Stimulated activated CD4-positive, alpha-beta T cell treated with anti-CD3 and anti-CD28 coated beads, TNF-alpha, amount 100 ng/mL, for 48 hours (primary cell): ENCODE results near the gene ZNF629.

Experiments used
- DNase-seq, 3 donors: peaks; one replicate each; pipeline ENCODE4 v3.0.0-alpha.2; 2020; ENCODE audit warnings: low read depth in 3 of 3

The ZNF629 gene

DNA sequence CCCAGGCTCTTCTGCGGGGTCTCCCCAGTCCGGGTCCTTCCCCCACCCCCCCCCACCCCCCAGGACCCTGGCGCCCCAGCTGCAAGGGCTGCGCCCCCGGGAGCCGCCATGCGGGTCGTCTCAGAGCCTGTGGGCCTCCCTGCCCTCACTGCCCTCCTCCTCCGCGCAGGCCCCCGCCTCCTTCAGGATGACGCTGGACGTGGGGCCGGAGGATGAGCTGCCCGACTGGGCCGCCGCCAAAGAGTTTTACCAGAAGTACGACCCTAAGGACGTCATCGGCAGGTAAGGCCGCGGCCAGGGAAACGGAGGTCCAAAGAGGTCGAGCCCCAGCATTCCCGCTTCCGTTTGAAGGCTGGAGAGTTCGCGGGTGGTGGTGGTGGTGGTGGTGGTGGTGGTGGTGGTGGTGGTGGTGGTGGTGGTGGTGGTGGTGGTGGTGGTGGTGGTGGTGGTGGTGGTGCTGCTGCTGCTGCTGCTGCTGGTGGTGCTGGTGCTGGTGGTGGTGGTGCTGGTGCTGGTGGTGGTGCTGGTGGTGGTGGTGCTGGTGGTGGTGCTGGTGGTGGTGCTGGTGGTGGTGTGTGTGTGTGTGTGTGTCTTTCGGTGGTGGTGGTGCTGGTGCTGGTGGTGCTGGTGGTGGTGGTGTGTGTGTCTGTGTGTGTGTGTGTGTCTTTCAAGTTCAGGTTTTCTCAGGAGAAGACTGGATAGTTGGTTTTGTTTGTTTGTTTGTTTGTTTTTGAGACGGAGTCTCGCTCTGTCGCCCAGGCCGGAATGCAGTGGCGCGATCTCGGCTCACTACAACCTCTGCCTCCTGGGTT lies 38.2 kb downstream of the ZNF629 start:
- no peak for DNase-seq

DNA sequence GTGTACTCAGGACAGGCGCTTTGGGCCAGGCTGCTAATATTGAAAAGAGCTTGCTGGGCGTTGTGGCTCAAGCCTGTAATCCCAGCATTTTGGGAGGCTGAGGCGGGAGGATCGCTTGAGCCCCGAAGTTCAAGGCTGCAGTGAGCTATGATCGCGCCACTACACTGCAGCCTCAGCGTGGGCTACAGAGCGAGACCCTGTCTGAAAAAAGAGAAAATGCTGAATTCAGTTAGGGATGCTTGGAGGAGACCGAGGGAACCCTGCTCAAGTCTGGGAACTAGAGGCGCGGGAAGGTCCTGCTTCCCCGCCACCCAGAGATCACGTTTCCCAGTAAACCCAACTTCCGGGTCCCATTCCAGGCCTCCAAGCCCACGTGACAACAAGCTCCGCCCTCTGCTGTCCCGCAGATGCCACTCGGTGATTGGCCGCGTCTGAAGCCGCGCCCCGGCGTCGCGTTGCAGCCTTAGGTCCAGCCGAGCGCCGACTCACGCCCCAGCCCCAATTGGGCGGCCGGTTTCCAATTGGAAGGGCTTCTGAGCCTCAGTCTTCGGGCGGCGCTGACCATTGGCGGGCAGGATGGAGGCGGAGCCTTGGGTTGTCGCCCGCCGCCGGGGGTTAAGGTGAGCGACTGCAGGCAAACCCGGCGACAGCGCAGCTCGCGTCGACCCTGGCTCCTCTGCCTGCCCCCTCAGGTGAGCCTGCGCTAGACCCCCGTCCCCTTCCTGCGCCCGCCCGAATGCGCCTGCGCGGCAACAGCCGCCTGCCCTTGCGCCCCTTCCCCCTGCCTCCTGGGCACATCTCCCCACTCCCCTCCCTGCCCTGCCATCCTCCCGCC lies 39.0 kb downstream of the ZNF629 start, which contains the start of gene PHKG2:
Gene PHKG2, plus strand, starts transcription at position 627 of the 835 bp plus-strand sequence. CDS start 396 bp downstream, outside the sequence.
- peak; percentile 95 to 96 (median 95) for DNase-seq

DNA sequence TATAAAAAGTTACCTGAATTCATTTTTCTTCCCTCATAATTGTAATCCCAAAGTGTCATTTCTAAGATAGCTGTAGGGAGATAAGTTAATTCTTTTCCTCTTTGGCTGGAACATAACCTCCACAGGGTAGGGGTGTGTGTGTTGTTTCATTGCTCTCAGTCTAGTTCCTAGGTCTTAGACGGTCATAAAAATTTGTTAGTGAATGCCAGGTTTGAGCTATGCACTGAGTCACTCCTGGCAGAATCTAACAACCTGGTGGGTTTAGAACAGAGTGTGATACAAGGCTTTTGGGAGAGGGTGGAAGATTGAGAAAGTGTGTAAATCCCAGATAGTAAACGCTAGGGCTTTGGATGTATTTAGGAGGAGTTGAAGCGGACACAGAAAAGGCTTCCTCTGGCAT lies 39.7 kb downstream of the ZNF629 start:
- DNase-seq, result no peak

DNA sequence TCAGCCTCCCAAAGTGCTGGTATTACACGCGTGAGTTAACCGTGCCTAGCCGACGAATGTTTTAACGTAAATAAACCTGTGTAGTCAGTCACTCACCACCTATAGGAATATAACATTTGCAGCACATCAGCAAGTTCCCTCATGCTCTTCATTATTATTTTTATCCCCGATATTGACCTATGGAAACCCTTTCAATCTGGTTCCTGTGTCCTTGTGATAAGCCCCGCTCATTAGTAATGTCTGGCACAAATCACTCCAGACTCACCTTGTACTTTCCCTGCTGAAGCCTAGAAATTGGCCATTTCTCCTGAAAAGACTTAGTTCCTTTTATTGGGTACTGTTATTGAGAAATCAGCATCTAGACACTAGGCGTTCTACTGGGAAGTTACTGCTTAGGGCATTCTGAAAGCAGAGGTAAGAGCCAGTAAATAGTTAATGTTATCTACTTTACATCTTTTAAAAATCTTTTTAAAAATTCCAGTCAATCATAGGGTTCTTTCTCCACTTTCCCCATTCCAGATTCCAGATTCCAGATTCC lies 40.3 kb downstream of the ZNF629 start:
- no peak for DNase-seq

DNA sequence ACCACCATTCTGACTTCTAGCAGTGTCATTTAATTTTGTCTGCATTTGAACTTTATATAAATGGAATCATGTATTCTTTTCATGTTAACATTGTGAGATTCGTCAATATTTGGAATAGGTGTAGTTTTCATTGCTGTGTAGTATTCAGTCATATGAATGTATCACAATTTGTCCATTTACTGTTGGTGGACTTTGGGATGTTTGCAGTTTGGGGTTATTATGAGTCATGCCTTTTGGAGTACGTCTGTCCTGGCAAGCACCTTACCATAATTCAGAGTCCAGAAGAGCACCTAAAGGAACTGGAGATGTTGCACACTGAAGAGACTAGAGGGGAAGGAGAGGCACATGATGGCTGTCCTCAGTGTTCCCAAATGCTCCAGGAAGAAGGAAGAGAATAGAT lies 41.9 kb downstream of the ZNF629 start:
- DNase-seq, result no peak

DNA sequence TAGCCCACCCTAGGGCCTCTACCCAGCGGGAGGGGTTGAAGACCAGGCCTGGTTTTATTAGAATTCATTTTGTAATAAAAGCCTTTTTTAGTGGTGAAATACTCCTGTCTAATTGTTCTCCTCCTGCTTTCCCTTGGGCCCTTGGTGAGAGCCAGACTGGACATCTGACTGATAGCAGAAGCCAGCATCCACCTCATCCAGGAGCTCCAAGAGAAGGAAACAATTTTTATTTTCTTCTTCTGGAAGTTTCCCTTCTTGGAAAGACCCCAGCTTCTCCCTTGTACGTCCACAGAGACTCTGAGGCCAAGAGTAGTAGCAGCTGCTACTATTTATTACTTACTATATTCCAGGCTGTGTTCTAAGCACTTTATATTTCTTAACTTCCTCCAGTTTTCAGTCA lies 42.8 kb downstream of the ZNF629 start:
- DNase-seq, result no peak

DNA sequence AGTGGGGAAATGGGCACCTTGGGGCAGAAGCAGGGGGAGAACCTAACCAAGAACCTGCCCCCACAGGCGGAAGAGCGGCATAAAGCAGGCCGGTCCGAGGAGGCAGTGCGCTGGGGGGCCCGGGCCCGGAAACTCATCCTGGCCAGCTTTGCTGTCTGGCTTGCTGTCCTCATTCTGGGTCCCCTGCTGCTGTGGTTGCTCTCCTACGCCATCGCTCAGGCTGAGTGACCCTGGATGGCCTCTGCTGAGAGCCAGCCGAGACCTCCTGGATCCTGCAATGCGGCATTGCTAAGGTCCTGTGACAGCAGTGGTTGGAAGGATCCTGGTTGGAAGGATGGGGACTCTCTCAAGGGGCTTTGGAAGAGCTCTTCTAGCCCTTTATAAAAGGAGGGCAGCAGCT lies 43.3 kb downstream of the ZNF629 start:
- no peak for DNase-seq

DNA sequence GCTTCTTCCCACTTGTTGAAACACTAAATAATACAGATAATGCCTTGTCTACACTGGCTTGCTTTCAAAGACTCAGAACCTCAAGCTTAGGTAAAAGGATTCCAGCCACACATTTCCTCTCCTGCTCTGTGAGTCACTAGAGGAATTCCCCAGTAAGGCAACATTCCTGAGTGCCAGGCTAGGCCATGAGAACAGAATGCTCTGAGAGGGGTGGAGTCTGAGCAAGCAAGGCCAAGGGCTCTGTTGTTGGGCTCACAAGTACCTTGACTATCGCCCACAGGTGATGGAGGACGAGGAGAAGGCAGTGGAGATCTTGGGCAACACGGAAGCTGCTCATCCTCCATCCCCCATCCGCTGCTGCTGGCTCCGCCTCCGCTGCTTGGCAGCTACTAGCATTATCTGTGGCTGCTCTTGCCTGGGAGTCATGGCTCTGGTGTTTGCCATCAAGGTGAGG lies 45.5 kb downstream of the ZNF629 start:
- no peak for DNase-seq

DNA sequence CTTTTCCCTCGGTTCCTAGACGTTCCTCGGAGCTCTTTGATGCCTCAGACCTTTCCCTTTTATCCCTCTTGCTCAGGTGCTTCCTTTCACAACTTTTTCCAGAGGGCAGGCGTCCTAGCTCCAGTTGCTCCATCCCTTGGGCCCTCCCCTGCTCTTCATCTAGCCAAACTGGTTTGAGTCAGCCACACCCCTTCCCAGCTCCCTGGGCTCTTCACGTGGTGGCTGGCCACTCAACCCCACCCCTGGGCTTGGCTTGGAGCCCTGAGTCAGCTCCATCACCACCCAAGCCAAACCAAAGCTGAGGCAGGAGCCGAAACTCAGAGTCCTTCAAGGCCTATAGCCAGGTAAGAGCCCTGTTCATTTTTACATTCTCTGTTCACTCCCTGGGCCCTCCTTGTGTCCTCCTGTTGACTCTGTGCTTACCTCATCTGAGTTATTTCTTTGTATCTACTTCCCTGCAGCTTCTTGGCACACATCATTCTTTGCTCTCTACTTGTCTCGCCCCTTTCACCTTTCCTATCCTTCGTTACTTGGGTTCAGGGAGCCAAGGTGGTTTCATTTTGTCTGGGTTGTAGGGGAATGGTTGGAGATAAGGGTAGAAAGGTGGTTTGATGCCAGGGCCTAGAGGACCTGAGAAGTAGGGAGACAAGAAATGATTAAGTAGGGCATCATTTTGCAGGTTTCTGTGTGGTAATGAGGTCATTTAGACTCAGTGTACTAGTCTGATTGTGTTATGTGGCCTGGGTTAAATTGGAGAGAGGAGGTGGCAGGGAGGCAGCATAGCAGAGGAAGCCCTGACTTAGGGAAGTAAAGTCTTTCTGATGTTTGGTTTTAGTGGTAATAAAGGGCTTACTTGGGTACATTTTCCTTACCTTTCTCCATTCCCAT lies 46.4 kb downstream of the ZNF629 start:
- no peak for DNase-seq

DNA sequence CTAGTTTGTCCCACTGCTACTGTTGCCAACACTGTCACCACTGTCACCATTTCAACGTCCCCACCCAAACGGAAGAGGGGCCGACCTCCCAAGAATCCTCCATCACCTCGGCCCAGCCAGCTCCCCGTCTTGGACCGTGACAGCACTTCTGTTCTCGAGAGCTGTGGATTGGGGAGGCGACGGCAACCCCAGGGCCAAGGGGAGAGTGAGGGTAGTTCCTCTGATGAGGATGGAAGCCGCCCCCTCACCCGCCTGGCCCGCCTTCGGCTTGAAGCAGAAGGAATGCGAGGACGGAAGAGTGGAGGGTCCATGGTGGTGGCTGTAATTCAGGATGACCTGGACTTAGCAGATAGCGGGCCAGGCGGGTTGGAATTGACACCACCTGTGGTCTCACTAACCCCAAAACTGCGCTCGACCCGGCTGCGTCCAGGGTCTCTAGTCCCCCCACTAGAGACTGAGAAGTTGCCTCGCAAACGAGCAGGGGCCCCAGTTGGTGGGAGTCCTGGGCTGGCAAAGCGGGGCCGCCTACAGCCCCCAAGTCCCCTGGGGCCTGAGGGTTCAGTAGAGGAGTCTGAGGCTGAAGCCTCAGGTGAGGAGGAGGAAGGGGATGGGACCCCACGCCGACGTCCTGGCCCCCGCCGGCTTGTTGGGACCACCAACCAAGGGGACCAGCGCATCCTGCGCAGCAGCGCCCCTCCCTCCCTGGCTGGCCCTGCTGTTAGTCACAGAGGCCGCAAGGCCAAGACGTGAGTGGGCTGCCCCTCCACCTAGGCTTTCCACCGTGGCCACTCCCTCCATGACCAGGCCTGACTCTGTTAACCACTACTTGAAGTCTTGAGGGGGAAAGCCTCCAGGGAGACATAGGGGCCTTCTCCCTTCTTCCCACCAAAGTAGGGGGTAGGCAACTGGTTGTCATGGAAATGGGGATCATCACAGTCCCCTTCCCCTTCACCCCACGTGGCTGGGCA lies 47.7 kb downstream of the ZNF629 start:
- DNase-seq, result no peak

DNA sequence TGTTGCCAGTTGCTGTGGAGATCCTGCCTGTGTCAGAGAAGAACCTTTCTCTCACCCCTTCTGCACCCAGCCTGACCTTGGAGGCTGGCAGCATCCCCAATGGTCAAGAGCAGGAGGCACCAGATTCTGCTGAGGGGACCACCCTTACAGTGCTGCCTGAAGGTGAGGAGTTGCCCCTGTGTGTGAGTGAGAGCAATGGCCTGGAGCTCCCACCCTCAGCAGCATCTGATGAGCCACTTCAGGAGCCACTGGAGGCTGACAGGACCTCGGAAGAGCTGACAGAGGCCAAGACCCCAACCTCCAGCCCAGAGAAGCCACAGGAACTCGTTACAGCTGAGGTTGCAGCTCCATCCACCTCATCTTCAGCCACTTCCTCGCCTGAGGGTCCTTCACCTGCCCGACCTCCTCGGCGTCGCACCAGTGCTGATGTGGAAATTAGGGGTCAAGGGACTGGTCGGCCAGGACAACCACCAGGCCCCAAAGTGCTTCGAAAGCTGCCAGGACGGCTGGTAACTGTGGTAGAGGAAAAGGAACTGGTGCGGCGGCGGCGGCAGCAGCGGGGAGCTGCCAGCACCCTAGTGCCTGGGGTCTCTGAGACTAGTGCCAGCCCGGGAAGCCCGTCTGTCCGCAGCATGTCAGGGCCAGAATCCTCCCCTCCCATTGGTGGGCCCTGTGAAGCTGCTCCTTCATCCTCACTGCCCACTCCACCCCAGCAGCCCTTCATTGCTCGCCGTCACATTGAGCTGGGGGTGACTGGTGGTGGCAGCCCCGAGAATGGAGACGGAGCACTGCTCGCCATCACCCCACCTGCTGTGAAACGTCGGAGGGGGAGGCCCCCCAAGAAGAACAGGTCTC lies 49.0 kb downstream of the ZNF629 start:
- DNase-seq, result no peak

DNA sequence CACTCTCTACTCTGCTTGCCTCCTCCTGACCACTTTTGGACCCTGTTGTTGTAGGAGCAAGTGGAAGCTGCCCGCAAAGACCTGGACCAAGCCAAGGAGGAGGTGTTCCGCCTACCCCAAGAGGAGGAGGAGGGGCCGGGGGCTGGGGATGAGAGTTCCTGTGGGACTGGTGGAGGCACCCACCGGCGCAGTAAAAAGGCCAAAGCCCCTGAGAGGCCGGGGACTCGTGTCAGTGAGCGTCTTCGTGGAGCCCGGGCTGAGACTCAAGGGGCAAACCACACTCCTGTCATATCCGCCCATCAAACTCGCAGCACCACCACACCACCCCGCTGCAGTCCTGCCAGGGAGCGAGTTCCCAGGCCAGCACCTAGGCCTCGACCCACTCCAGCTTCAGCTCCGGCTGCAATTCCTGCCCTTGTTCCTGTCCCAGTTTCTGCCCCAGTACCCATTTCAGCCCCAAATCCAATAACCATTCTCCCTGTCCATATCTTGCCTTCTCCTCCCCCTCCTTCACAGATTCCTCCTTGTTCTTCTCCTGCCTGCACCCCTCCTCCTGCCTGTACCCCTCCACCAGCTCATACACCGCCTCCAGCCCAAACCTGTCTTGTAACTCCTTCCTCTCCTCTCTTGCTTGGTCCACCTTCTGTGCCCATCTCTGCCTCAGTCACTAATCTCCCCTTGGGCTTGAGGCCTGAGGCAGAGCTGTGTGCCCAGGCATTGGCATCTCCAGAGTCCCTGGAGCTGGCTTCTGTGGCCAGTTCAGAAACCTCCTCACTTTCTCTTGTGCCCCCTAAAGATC lies 49.8 kb downstream of the ZNF629 start:
- no peak for DNase-seq

DNA sequence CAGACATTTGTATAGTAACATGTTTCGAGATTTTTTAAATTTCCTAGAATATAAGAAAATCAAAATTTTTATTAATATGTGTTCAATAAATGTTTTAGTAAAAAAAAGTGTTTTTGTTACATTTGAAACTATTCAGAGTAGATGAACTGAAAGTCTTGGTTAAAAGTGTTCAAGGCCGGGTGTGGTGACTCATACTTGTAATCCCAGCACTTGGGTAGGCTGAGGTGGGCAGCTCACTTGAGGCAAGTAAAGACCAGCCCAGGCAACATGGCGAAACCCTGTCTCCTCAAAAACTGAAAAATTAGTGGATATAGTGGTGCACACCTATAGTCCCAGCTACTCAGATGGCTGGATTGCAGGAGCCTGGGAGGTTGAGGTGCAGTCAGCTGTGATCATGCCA lies 55.6 kb downstream of the ZNF629 start:
- no peak for DNase-seq

DNA sequence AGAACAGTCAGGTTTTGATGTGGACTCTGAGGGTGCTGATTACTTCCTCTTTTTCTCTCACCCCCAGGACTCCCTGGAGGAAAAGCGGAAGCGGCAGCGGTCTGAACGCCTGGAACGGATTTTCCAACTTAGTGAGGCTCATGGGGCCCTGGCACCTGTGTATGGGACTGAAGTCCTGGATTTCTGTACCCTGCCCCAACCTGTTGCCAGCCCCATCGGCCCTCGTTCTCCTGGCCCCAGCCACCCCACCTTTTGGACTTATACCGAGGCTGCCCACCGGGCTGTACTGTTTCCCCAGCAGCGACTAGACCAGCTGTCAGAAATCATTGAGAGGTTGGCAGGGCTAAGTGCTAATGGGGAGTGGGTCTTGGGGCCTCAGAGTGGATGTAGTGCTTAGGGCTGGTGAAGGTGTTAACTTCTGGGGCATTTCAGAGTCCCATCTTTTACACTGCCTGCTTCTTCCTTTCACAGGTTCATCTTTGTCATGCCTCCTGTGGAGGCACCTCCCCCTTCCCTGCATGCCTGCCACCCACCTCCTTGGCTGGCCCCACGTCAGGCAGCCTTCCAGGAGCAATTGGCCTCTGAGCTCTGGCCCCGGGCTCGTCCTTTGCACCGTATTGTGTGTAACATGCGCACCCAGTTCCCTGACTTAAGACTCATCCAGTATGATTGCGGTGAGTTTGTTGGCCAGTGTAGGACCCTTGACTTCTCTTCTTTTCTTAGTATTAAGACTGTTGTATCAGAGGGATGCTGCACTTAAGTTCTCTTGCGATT lies 57.9 kb downstream of the ZNF629 start:
- DNase-seq, result no peak
